VCaP (cell line): ENCODE measurements around the gene DNAJC8.
A peak's percentile ranks its signal among the peaks of the same experiment; 100 is the strongest.

Experiments
- H3K27ac ChIP-seq: fragments of 450-650 bp; 2 replicates; pipeline ENCODE4 v1.5.1; 2017
- CTCF ChIP-seq: fragments of 450-650 bp; conservative IDR thresholded peaks from 2 replicates; pipeline ENCODE4 v1.5.1; 2017; ENCODE audit warnings: mild to moderate bottlenecking, moderate library complexity

The DNAJC8 gene

GRCh38 chr1:28272215-28272852 lies 39.5 kb upstream of the DNAJC8 start:
- H3K27ac ChIP-seq = no peak overlapping the region
- TF ChIP-seq CTCF = no peak

GRCh38 chr1:28269529-28269928 lies 36.7 kb upstream of the DNAJC8 start:
- TF ChIP-seq CTCF = no peak
- no peak overlapping the region for H3K27ac ChIP-seq

- TF ChIP-seq CTCF = no peak
These were observed 34.8 kb upstream of the DNAJC8 start for GRCh38 chr1:28267633-28268032.

GRCh38 chr1:28266920-28267322 lies 34.1 kb upstream of the DNAJC8 start:
- no peak for TF ChIP-seq CTCF
- no peak overlapping the region for H3K27ac ChIP-seq

More at GRCh38 chr1:28267633-28268032, 34.8 kb upstream of the DNAJC8 start:
- no peak overlapping the region for H3K27ac ChIP-seq

GRCh38 chr1:28265577-28265976 lies 32.7 kb upstream of the DNAJC8 start:
- no peak for TF ChIP-seq CTCF
- no peak overlapping the region for H3K27ac ChIP-seq

- no peak for TF ChIP-seq CTCF
- H3K27ac ChIP-seq = no peak overlapping the region
These were observed 32.1 kb upstream of the DNAJC8 start for GRCh38 chr1:28264897-28265296.

GRCh38 chr1:28260803-28261174 lies 28.0 kb upstream of the DNAJC8 start:
- H3K27ac ChIP-seq = peak overlapping the region; percentile 74; the same call in 1 of the 2 replicates
- no peak for TF ChIP-seq CTCF
